ENCODE measurements around the gene C1R.
"Not testable (repeated sequence)": the region's sequence is repeated elsewhere in the genome, so short reads cannot be mapped to it uniquely, and the experiment has no call there.

Gene C1R

GRCh38 chr12:7046383-7047105 is 45.7 kb downstream of the C1R start:
- in situ Hi-C loops (cut with MboI; ENCODE audit: low sequenced_read_pairs): no loop called here

- in situ Hi-C loops (cut with MboI; ENCODE audit: low sequenced_read_pairs): no loop called here
Observed at GRCh38 chr12:7045913-7046312, 46.3 kb downstream of the C1R start.

GRCh38 chr12:7042842-7043241 is 49.4 kb downstream of the C1R start:
- in situ Hi-C loops (cut with MboI; ENCODE audit: low sequenced_read_pairs): no loop called here

- in situ Hi-C loops (cut with MboI; ENCODE audit: low sequenced_read_pairs): no loop called here
Observed at GRCh38 chr12:7039403-7039802, 52.8 kb downstream of the C1R start.

GRCh38 chr12:7038591-7038990 is 53.7 kb downstream of the C1R start:
- in situ Hi-C loops (cut with MboI; ENCODE audit: low sequenced_read_pairs): no loop called here

- in situ Hi-C loops (cut with MboI; ENCODE audit: low sequenced_read_pairs): not testable (repeated sequence)
Observed at GRCh38 chr12:7037411-7037810, 54.8 kb downstream of the C1R start.

- in situ Hi-C loops (cut with MboI; ENCODE audit: low sequenced_read_pairs): no loop called here
Observed at GRCh38 chr12:7035463-7035862, 56.8 kb downstream of the C1R start.

GRCh38 chr12:7034464-7034863 is 57.8 kb downstream of the C1R start:
- in situ Hi-C loops (cut with MboI; ENCODE audit: low sequenced_read_pairs): no loop called here

- in situ Hi-C loops (cut with MboI; ENCODE audit: low sequenced_read_pairs): no loop called here
Observed at GRCh38 chr12:7032990-7033389, 59.3 kb downstream of the C1R start.

- in situ Hi-C loops (cut with MboI; ENCODE audit: low sequenced_read_pairs): no loop called here
Observed at GRCh38 chr12:7031306-7031705, 60.9 kb downstream of the C1R start.
